COR-L47 (cell line): ENCODE measurements around the gene PDE4B.
"Not testable (repeated sequence)": the region's sequence is repeated elsewhere in the genome, so short reads cannot be mapped to it uniquely, and the experiment has no call there.

ENCODE experiments used
- DNase-seq: peaks from one replicate; lab custom pipeline; 2025; lab: John Stamatoyannopoulos, UW

Gene PDE4B

DNA sequence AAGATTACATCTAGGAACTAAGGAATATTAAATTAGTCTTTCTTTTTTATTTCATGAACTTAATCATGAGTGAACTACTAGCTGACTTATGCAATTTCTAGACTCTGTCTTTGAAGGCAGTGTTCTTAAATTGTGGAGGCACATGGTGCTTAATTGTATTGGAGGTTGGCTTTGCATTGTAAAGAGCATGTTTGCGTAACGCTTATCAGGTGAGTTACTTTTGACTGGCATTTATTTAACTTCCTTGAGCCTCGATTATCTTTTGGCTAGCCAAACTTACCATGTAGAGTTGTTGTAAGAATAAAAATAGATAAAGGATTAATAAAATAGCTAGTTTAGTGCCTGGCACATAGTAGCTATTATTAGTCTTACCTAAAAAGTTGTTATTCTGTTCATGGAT, 262.4 kb downstream of the PDE4B start:
- DNase-seq = no peak

DNA sequence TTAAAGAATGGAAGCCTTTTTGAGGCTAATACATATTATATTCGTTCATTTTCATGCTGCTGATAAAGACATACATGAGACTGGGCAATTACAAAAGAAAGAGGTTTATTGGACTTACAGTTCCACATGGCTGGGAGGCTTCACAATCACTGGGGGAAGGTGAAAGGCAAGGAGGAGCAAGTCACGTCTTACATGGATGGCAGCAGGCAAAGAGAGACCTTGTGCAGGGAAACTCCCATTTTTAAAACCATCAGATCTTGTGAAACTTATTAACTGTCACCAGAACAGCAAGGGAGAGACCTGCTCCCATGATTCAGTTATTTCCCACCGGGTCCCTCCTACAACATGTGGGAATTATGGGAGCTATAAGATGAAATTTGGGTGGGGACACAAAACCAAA, 264.8 kb downstream of the PDE4B start:
- DNase-seq = not testable (repeated sequence)

GRCh38 chr1:66058558-66058957, 265.9 kb downstream of the PDE4B start:
- no peak for DNase-seq

GRCh38 chr1:66067219-66067618, 274.5 kb downstream of the PDE4B start:
- DNase-seq = not testable (repeated sequence)

GRCh38 chr1:66069976-66070876, 277.5 kb downstream of the PDE4B start:
- no peak for DNase-seq

DNA sequence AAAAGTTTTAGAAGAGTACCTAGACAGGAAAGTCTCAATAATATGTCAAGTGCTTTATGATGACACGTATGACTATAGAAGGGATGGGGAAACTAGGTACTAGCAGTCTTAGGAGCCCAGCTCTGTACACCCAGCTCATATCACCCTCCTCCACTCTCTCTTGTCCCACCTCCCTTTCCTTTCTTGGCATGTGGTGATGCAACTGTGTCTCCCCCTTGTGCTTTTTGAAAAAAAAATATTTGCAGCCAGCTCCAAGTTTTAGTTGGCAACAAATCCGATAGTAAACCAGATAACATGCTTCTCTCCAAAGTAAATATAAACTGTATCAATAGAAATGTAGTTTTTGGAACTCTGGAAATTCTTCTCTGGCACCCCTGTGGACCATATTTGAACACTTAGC, 280.7 kb downstream of the PDE4B start:
- no peak for DNase-seq

DNA sequence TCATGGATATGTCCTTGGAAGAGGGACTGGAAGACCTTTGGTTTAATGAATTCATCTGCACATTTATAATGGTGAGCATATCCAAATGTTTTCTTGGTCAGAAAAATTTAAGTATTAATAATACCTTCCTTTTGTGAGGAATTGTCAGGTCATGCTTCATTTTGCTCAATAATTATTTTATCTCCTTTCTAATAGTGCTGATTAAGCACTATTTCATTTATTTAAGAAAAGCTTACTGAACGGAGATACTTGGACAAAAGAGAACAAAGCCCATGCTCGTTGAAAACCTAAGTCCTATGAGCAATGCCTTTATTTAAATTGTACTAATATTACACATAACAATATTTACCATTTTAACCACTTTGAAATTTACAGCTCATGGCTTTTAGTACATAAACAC, 281.5 kb downstream of the PDE4B start:
- no peak for DNase-seq

- no peak for DNase-seq
Observed at GRCh38 chr1:66078412-66078811, 285.7 kb downstream of the PDE4B start.

GRCh38 chr1:66083003-66083402, 290.3 kb downstream of the PDE4B start:
- DNase-seq = no peak

DNA sequence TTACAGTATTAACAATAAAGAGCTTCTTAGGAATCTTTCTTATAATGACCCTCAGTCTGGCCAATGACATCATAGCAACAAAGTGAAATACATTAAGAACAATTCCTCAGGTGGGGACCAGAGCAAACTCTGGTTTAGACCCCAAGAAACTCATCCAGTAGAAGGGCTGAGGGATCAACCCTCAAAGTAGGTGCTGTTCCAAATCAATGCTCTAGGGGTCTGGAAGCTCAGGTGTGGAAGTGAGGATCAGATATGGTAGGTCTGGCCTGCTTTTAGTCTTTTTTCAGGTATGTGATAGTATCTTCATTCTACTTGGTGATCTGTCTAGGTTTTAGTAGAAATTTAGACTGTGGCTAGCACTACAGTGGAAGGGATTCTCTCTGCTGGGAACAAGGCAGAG, 291.7 kb downstream of the PDE4B start:
- no peak for DNase-seq

GRCh38 chr1:66085600-66085999, 292.9 kb downstream of the PDE4B start:
- no peak for DNase-seq

GRCh38 chr1:66088787-66089186, 296.1 kb downstream of the PDE4B start:
- no peak for DNase-seq

DNA sequence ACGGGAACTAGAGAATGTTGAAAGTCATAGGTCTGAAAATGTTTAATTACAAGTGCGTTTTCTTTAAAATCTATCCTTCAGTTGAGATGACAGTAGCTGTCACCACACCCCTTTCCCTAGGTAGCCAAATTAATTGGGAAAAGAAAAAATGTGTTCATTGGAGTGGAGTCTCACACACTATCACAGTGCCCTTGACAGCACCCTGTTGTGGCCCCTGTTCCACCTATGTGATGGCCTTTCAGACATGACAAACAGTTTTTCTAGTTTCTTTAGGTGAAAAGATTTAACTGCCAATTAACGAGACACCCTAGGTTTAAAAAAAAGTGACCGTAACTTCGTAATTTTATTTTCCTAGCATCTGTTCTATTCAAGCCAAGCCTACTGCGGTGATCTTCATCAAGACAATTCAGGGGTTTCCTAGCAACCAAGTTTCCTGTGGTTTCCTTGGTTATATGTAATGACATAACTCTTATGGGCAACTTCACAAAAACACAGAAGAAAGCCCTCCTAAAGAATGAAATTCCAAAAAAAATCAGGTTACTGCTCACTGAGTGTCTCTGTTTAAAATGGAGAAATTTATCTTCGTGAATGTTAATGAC, 298.3 kb downstream of the PDE4B start:
- DNase-seq = no peak

- DNase-seq = no peak
Observed at GRCh38 chr1:66095190-66095589, 302.5 kb downstream of the PDE4B start.

DNA sequence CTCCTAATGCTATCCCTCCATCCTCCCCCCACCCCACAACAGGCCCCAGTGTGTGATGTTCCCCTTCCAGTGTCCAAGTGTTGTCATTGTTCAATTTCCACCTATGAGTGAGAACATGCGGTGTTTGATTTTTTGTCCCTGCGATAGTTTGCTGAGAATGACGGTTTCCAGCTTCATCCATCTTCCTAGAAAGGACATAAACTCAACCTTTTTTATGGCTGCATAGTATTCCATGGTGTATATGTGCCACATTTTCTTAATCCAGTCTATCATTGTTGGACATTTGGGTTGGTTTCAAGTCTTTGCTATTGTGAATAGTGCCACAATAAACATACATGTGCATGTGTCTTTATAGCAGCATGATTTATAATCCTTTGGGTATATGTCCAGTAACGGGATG, 308.3 kb downstream of the PDE4B start:
- DNase-seq = not testable (repeated sequence)

- not testable (repeated sequence) for DNase-seq
Observed at GRCh38 chr1:66104076-66104475, 311.4 kb downstream of the PDE4B start.

DNA sequence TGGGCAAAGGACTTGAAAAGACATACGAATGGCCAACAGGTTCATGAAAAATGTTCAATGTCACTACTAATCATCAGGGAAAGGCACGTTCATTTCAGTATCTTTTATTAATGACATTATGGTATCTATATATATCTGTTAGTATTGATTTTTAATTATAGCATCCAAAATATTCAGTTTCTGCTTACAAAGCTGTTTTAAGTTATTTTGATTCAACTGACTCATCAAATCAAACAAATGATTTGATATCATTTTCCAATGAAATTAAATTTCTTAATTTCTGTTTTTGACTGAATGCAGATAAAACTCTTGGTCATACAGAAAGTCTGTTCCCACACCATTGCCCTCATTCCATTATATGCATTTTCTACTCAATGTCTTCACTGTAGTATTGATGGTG, 315.9 kb downstream of the PDE4B start:
- DNase-seq = no peak

GRCh38 chr1:66112744-66113400, 320.2 kb downstream of the PDE4B start:
- no peak for DNase-seq

- DNase-seq = no peak
Observed at GRCh38 chr1:66119148-66119547, 326.5 kb downstream of the PDE4B start.

DNA sequence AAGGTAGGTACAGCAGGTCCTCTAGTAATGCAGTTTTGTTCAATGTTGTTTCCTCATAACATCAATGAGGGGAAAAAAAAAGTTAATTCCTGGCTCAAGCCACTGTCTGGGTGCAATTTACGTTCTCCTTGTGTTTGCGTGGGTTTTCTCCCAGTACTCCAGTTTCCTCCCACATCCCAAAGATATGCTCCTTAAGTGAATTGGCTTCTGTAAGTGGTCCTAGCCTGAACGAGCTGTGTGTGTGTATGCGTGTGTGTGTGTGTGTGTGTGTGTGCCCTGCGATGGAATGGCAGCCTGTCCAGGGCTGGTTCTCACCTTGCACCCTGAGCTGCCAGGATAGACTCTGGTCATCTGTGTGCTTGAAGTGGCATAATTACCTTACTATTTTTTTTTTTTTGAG, 332.0 kb downstream of the PDE4B start:
- DNase-seq = no peak

DNA sequence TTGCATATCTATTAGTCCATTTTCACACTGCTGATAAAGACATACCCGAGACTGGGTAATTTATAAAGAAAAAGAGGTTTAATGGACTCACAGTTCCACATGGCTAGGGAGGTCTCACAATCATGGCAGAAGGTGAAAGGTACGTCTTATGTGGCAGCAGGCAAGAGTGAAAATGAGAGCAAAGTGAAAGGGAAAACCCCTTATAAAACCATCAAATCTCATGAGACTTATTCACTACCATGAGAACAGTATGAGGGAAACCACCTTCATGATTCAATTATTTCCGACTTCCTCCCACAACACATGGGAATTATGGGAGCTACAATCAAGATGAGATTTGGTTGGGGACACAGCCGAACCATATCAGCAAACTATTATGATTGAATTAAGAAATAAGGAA, 335.9 kb downstream of the PDE4B start:
- DNase-seq = not testable (repeated sequence)

- no peak for DNase-seq
Observed at GRCh38 chr1:66132324-66132723, 339.6 kb downstream of the PDE4B start.

DNA sequence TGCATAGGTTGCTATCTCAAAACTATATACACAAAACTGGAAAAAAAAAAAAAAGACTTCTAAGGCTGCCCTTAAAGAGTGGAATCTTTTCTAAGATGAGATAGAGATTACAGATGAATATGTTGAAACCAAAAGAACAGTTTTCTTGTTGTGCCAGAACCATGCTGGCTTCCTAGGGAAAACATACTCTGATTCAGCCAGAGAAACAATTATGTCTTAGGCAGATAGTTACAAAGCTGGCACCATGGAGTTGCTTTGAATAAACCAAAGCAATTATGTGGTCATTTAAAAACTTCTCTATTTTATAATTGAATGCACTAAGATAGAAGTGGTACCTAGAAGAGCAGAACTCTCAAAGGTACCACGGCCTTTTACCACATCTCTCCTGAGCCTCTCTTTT, 341.3 kb downstream of the PDE4B start:
- no peak for DNase-seq
